Endometrium (tissue), 2 donors: Measurements from ENCODE around the gene CEACAM19.

ENCODE experiments used
- FAIRE-seq: peaks from 2 replicates; lab custom pipeline; 2012; peaks lifted over from hg19 to GRCh38; lab: Jason Lieb, UNC
- donor health status: control.
- donor health status: control.

The CEACAM19 gene

GRCh38 chr19:44723299-44723951 lies 52.1 kb downstream of the CEACAM19 start:
- no peak for FAIRE-seq

- no peak for FAIRE-seq
These were observed 52.7 kb downstream of the CEACAM19 start for GRCh38 chr19:44723952-44724319.

- FAIRE-seq: no peak
These were observed 54.0 kb downstream of the CEACAM19 start for GRCh38 chr19:44725251-44725650.

- no peak for FAIRE-seq
These were observed 54.4 kb downstream of the CEACAM19 start for GRCh38 chr19:44725684-44726083.

- no peak for FAIRE-seq
These were observed 55.2 kb downstream of the CEACAM19 start for GRCh38 chr19:44726465-44726864.

- FAIRE-seq: no peak
These were observed 56.9 kb downstream of the CEACAM19 start for GRCh38 chr19:44728178-44728577.

GRCh38 chr19:44729516-44730033 lies 58.3 kb downstream of the CEACAM19 start:
- no peak for FAIRE-seq

- no peak for FAIRE-seq
These were observed 59.8 kb downstream of the CEACAM19 start for GRCh38 chr19:44731081-44731480.

- no peak for FAIRE-seq
These were observed 60.3 kb downstream of the CEACAM19 start for GRCh38 chr19:44731622-44732021.

GRCh38 chr19:44732235-44733014 lies 61.1 kb downstream of the CEACAM19 start:
- no peak for FAIRE-seq
